HG03196 (cell line): ENCODE data around the gene TRIM48.
"Not testable (repeated sequence)": the region's sequence is repeated elsewhere in the genome, so short reads cannot be mapped to it uniquely, and the experiment has no call there.

Source experiments
- ATAC-seq: cut with Tn5 transposase; IDR thresholded peaks from one replicate; pipeline ENCODE4 v1.9.1; 2021; ENCODE audit not compliant: unreplicated experiment

The TRIM48 gene, protein sequence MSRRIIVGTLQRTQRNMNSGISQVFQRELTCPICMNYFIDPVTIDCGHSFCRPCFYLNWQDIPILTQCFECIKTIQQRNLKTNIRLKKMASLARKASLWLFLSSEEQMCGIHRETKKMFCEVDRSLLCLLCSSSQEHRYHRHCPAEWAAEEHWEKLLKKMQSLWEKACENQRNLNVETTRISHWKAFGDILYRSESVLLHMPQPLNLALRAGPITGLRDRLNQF

GRCh38 chr11:55261855-55262254, at the start of gene TRIM48:
TSS of gene TRIM48 (plus strand) at chr11:55262155. CDS start at chr11:55262268, 113 bp downstream.
- not testable (repeated sequence) for ATAC-seq

DNA sequence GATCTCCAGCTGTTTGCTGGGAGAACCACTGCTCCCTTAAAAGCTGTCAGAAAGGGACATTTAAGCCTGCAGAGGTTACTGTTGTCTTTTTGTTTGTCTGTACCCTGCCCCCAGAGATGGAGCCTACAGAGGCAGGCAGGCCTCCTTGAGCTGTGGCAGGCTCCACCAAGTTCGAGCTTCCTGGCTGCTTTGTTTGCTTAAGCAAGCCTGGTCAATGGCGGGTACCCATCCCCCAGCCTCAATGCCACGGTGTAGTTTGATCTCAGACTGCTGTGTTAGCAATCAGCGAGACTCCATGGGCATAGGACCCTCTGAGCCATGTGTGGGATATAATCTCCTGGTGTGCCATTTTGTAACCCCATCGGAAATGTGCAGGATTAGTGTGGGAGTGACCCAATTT, 23.6 kb upstream of the TRIM48 start:
- not testable (repeated sequence) for ATAC-seq

GRCh38 chr11:55263081-55263480, 1.1 kb downstream of the TRIM48 start:
- ATAC-seq = no peak
